ENCODE data around the gene CNP.

The CNP gene

DNA sequence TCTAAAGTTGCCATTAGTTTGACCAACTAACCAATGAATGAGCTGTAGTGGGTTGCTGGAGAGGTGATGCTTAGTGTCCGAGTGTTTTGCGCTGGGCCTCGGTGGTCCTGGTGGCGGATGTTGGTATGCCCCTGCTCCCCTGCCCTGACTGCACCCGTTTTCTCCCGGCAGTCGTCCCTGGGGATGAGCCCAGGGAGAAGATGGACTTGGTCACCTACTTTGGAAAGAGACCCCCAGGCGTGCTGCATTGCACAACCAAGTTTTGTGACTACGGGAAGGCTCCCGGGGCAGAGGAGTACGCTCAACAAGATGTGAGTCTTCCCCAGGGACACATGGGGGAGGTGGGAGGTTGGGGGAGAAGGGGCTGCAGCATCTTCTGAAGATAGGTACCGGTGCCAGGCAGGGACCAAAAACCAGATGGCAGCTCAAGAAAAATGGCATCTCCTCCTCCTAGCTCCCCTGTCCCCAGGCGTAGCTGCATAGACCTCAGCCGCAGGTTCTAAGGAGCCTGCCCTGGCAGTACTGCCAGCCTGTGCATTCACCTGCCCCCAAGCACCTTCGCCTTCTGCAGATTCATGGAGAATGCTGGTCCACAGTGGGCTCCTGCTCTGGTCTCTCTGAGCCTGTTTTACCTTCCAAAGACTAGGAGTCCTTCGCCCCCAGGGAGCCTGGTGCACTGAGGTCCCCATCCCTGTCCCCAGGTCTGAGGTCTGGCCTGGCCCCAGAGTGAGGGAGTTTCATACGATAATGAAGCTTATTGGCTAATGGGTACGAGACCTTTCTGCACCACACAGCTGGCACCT, 5.3 kb downstream of the CNP start:
- TF ChIP-seq TAF1 (IDR thresholded peaks at IDR 0.05; ENCODE audit: low read depth) (no peak), NFIC (IDR thresholded peaks at IDR 0.05) (no peak), CREB1 (IDR thresholded peaks at IDR 0.05; ENCODE audit: low read depth) (no peak), CEBPB (IDR thresholded peaks at IDR 0.05) (no peak), YY1 (IDR thresholded peaks at IDR 0.05; ENCODE audit: low read depth) (no peak), RAD21 (IDR thresholded peaks at IDR 0.05; ENCODE audit: low read depth) (no peak)

DNA sequence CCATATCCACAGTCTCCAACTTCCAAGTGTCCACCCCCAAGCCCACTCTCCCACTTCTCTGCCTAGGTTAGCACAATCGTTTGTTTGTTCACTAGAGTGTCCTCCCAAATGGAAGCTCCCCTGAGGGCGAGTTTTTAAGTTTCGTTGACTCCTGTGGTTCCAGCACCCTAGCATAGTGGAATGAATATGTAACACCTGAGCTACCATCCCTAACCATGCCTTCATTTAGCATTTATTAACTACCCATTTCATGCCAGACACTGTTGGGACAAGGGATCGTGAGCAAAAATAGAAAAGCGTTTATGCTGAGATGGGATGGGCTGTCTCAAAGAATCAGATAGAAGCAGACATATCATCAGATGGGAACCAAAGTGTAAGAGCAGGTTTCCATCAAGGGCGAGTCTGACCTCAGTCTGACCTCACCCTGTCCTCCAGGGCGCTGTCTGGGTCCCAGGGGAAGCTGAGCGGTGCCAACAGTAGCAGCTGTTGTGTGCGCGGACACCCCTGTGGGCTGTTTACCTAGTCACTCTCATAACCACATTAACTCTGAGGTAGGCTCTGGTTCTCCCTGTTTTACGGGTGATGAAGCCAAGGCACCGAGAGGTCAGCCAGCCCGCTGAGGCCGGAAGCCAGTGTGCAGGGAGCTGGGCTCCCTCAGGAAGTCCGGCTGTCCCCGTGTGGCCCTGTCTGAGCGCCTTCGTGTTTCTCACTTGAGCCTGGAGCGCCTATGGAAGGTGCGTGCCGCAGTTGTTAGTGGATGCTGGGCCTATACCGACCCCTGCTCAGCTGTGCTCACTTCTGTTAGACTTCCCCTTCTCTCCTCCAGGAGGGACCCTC, 6.2 kb downstream of the CNP start:
- TF ChIP-seq RAD21 (IDR thresholded peaks at IDR 0.05; ENCODE audit: low read depth): no peak
- no peak for TF ChIP-seq TAF1 (IDR thresholded peaks at IDR 0.05; ENCODE audit: low read depth)
- TF ChIP-seq, protein P1, sequence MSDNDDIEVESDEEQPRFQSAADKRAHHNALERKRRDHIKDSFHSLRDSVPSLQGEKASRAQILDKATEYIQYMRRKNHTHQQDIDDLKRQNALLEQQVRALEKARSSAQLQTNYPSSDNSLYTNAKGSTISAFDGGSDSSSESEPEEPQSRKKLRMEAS (IDR thresholded peaks at IDR 0.05): no peak
- no peak for TF ChIP-seq CEBPB (IDR thresholded peaks at IDR 0.05)
- no peak for TF ChIP-seq ZBTB7A (IDR thresholded peaks at IDR 0.05; ENCODE audit: low read depth)
- TF ChIP-seq NFIC (IDR thresholded peaks at IDR 0.05): no peak
- no peak for TF ChIP-seq EGR1 (IDR thresholded peaks at IDR 0.05)
- no peak for TF ChIP-seq FOXM1 (IDR thresholded peaks at IDR 0.05; ENCODE audit: borderline replicate concordance, low read depth)
- TF ChIP-seq, protein P2, sequence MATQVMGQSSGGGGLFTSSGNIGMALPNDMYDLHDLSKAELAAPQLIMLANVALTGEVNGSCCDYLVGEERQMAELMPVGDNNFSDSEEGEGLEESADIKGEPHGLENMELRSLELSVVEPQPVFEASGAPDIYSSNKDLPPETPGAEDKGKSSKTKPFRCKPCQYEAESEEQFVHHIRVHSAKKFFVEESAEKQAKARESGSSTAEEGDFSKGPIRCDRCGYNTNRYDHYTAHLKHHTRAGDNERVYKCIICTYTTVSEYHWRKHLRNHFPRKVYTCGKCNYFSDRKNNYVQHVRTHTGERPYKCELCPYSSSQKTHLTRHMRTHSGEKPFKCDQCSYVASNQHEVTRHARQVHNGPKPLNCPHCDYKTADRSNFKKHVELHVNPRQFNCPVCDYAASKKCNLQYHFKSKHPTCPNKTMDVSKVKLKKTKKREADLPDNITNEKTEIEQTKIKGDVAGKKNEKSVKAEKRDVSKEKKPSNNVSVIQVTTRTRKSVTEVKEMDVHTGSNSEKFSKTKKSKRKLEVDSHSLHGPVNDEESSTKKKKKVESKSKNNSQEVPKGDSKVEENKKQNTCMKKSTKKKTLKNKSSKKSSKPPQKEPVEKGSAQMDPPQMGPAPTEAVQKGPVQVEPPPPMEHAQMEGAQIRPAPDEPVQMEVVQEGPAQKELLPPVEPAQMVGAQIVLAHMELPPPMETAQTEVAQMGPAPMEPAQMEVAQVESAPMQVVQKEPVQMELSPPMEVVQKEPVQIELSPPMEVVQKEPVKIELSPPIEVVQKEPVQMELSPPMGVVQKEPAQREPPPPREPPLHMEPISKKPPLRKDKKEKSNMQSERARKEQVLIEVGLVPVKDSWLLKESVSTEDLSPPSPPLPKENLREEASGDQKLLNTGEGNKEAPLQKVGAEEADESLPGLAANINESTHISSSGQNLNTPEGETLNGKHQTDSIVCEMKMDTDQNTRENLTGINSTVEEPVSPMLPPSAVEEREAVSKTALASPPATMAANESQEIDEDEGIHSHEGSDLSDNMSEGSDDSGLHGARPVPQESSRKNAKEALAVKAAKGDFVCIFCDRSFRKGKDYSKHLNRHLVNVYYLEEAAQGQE (IDR thresholded peaks at IDR 0.05; ENCODE audit: low read depth): no peak
- TF ChIP-seq YY1 (IDR thresholded peaks at IDR 0.05; ENCODE audit: low read depth): no peak
- no peak for TF ChIP-seq TCF12 (IDR thresholded peaks at IDR 0.05; ENCODE audit: low read depth)
- no peak for TF ChIP-seq EP300 (IDR thresholded peaks at IDR 0.05; ENCODE audit: borderline replicate concordance)
- TF ChIP-seq CREB1 (IDR thresholded peaks at IDR 0.05; ENCODE audit: low read depth): no peak
- no peak for TF ChIP-seq TEAD4 (IDR thresholded peaks at IDR 0.05)
- TF ChIP-seq, protein P3, sequence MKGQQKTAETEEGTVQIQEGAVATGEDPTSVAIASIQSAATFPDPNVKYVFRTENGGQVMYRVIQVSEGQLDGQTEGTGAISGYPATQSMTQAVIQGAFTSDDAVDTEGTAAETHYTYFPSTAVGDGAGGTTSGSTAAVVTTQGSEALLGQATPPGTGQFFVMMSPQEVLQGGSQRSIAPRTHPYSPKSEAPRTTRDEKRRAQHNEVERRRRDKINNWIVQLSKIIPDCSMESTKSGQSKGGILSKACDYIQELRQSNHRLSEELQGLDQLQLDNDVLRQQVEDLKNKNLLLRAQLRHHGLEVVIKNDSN (IDR thresholded peaks at IDR 0.05): no peak

DNA sequence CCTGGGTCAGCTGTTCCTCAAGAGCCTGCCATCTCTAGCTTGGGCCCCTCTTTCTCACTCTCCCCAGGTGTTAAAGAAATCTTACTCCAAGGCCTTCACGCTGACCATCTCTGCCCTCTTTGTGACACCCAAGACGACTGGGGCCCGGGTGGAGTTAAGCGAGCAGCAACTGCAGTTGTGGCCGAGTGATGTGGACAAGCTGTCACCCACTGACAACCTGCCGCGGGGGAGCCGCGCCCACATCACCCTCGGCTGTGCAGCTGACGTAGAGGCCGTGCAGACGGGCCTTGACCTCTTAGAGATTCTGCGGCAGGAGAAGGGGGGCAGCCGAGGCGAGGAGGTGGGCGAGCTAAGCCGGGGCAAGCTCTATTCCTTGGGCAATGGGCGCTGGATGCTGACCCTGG, 6.8 kb downstream of the CNP start:
- TF ChIP-seq, protein P3 (IDR thresholded peaks at IDR 0.05): no peak
- TF ChIP-seq FOXM1 (IDR thresholded peaks at IDR 0.05; ENCODE audit: borderline replicate concordance, low read depth): no peak

DNA sequence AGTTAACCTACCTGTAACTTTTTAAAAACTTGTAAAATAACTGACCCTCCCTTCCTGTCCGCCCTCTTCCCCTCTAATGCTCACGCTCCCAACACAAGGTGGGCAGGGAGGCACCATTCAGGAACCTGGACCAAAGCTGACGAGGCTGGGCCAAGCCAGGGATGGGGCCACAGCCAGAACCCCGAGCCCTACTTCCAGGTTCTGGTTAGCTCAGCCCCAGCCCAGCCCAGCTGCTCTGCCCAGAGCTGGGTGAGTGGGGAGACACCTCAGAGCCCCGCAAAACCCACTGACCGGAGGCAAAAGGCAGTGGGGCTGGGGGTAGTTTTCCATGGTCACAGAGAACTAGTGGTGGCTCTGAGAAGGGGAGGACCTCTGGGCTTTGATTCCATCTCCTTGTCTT, 7.4 kb downstream of the CNP start:
- TF ChIP-seq NFIC (IDR thresholded peaks at IDR 0.05) (no peak), TAF1 (IDR thresholded peaks at IDR 0.05; ENCODE audit: low read depth) (no peak)

DNA sequence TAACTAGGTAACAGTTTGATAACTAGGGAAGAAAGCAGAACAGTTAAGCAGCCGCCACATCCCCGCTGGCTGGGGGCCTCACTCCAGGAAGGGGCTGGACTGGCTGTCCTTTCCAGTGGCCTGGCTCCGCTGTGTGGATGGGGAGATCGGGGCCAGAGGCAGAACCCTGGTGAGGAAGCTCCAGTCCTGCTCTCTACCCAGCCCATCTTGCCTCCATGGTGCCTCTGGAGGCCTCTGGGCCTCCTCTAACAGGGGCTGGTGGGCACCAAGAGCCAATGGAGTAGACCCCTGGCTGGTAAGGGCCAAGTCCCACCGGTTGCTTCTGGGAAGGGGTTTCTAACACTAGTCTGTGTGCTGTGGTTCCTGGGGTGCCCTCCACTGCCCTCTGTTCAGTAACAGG, 8.1 kb downstream of the CNP start:
- no peak for TF ChIP-seq YY1 (IDR thresholded peaks at IDR 0.05; ENCODE audit: low read depth)
- TF ChIP-seq, protein P3 (IDR thresholded peaks at IDR 0.05): no peak
- no peak for TF ChIP-seq TAF1 (IDR thresholded peaks at IDR 0.05; ENCODE audit: low read depth)
- no peak for TF ChIP-seq CREB1 (IDR thresholded peaks at IDR 0.05; ENCODE audit: low read depth)
- TF ChIP-seq TCF12 (IDR thresholded peaks at IDR 0.05; ENCODE audit: low read depth): no peak
- no peak for TF ChIP-seq EP300 (IDR thresholded peaks at IDR 0.05; ENCODE audit: borderline replicate concordance)
- TF ChIP-seq ZBTB7A (IDR thresholded peaks at IDR 0.05; ENCODE audit: low read depth): no peak
- TF ChIP-seq TEAD4 (IDR thresholded peaks at IDR 0.05): no peak
- TF ChIP-seq, protein P2 (IDR thresholded peaks at IDR 0.05; ENCODE audit: low read depth): no peak
- TF ChIP-seq, protein P1 (IDR thresholded peaks at IDR 0.05): no peak
- TF ChIP-seq EGR1 (IDR thresholded peaks at IDR 0.05): no peak
- TF ChIP-seq NFIC (IDR thresholded peaks at IDR 0.05): no peak
- no peak for TF ChIP-seq FOXM1 (IDR thresholded peaks at IDR 0.05; ENCODE audit: borderline replicate concordance, low read depth)
- no peak for TF ChIP-seq CEBPB (IDR thresholded peaks at IDR 0.05)
- no peak for TF ChIP-seq RAD21 (IDR thresholded peaks at IDR 0.05; ENCODE audit: low read depth)
